Naive thymus-derived CD8-positive, alpha-beta T cell (primary cell): Measurements from ENCODE around the gene KDM2B. TPM values are rescaled to one million over a fixed set of nuclear protein-coding genes. Genes with fewer than 3 reads are reported as not detected.
A peak's percentile ranks its signal among the peaks of the same experiment; 100 is the strongest.

Experiments
- ATAC-seq, 2 donors: fragments of 150-1000 bp; cut with Tn5 transposase in 1 of 2; sonication (Bioruptor Pico), chemical (Tn5 transposase) in 1 of 2; 1 replicate in 1 of 2; 2 replicates in 1 of 2; pipeline ENCODE4 v1.10.0; 2021; ENCODE audit warnings: mild to moderate bottlenecking in 2 of 2, moderate library complexity in 2 of 2
- POLR2A ChIA-PET: fragments of 350-600 bp; sonication (Branson Sonifier 250); formaldehyde crosslinking; loops from one replicate; lab custom pipeline; 2021; ENCODE audit warnings: antibody characterized with exemption; lab: Charles Lee
- DNase-seq, 10 donors: peaks; one replicate each; pipeline versions ENCODE4 v3.0.0 to v3.0.0-alpha.2; 2020 to 2022
- H3K27ac Mint-ChIP-seq, 10 donors: one replicate each; pipeline ENCODE4 v1.8.0; 2020 to 2022; ENCODE audit warnings: mild to moderate bottlenecking in 10 of 10, mixed read lengths in 10 of 10, moderate library complexity in 4 of 10, inconsistent platforms in 1 of 10
- H3K27me3 Mint-ChIP-seq, 5 donors: one replicate each; pipeline ENCODE4 v1.8.0; 2021 to 2022; ENCODE audit warnings: mixed read lengths in 5 of 5
- H3K36me3 Mint-ChIP-seq, 3 donors: one replicate each; pipeline ENCODE4 v1.8.0; 2020 to 2022; ENCODE audit warnings: mixed read lengths in 3 of 3, mild to moderate bottlenecking in 2 of 3, inconsistent platforms in 1 of 3
- H3K4me1 Mint-ChIP-seq, 4 donors: one replicate each; pipeline ENCODE4 v1.8.0; 2021 to 2022; ENCODE audit warnings: mixed read lengths in 4 of 4
- H3K4me3 Mint-ChIP-seq, 10 donors: one replicate each; pipeline ENCODE4 v1.8.0; 2020 to 2022; ENCODE audit warnings: mild to moderate bottlenecking in 10 of 10, mixed read lengths in 10 of 10, moderate library complexity in 6 of 10, inconsistent platforms in 1 of 10
- H3K9me3 Mint-ChIP-seq, 9 donors: one replicate each; pipeline ENCODE4 v1.8.0; 2020 to 2022; ENCODE audit warnings: mixed read lengths in 9 of 9, mild to moderate bottlenecking in 3 of 9, inconsistent platforms in 1 of 9, moderate library complexity in 1 of 9
- polyA plus RNA-seq, 3 donors: library from polyadenylated mRNA; unstranded; fragments of 300-500 nt; fragmentation: Illumina TruSeq; gene quantifications; one replicate each; pipeline ENCODE4 v1.2.3, GENCODE V29; 2021
- total RNA-seq, 8 experiments: library from RNA in 2 of 8; stranded (reverse) in 2 of 8; gene quantifications; one replicate each; pipeline ENCODE4 v1.2.3 and lab custom pipeline; 2021 to 2026

KDM2B gene
- total and polyA plus RNA-seq, 5 experiments from 2014 or later, result 13.0 to 95.0 (median 19.4) TPM

DNA sequence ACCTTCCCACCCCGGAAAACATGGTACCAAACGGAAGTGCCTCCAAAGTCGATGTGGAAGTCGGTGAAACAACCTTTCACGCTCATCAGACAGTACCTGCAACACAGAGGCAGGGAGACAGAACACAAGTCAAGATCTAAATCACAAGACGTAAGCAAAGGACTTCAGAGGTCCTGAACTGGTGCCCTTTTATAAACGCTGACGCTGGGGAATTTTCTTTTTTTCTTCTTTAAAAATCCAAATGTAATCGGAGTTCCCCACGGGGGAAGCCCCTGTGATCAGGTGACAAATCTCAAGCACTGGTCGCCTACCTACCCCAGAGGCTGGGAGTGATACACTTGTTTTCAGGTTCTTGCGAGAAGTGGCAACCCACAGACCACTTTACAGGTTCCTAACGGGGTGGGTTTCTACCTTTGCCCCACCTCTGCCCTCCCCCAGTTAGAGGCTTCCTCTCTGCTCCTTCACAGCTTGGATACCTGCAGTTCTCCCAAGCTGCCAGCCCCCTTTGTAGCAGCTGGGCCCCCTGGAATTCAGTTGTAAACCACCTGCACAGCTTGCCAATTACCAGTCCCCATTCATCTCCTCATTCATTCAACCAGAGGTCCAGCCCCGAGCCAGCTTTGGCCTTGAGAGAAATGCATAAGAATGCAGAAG, 46.2 kb downstream of the KDM2B start:
- Mint-ChIP-seq H3K4me3 (peak overlapping the region; percentile 62 to 92 (median 76)), H3K27me3 (no peaks in the 10 kb centered on the region), H3K27ac (peak overlapping the region; percentile 85 to 99 (median 95)), H3K9me3 (no peaks in the 10 kb centered on the region), H3K4me1 (peaks cover 32 to 81% (median 69%) of the 10 kb centered on the region in 4 donors), H3K36me3 (peaks cover 0 to 18% (median 2%) of the 10 kb centered on the region in 3 donors)
- peak; percentile 52 to 90 (median 82) for DNase-seq
- peak; percentile 63 to 66 for ATAC-seq
- POLR2A ChIA-PET, result interaction anchor here (0.6 to 2.3 kb wide), 7 partner anchors 21 to 268 kb away, joined by 3 to 12 read pairs (median 5); partner anchors contain the start of gene ORAI1

DNA sequence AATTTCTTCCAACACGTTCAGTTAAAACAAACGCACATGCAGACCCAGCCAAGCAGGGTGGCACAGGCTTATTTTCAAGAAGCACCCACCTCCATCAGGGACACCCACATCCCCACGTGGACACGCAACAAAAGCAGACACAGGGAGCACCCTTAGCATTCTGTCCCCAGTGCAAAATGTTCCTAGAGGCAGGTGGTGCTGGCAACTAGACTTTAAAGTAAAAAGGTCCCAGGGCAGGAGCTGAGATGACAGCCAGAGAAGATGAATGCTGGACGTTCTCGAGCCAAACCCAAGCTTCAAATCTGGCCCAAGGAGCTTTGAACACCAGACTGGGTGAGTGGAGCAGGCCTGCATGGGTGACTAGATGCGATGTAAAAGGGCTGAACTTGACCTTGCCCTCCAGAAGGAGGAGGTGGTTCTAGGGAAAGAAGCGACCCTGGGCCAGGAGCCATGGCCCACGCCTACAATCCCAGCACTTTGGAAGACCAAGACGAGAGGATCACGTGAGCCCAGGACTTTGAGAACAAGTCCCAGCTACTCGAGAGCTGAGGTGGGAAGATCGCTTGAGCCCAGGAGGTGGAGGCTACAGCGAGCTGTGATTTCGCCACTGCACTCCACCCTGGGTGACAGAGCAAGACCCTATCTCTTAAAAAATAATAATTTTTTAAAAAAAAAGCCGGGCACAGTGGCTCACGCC, 47.3 kb downstream of the KDM2B start:
- H3K36me3 Mint-ChIP-seq, result peaks cover 0 to 25% (median 2%) of the 10 kb centered on the region in 3 donors
- peak overlapping the region in 4 of 10 donors; percentile 7 to 34 (median 20) for H3K4me3 Mint-ChIP-seq
- peaks cover 32 to 81% (median 67%) of the 10 kb centered on the region in 4 donors for H3K4me1 Mint-ChIP-seq
- DNase-seq (peak in 1 of 10 donors; percentile 36), ATAC-seq (no peak)
- H3K27ac Mint-ChIP-seq, result peak overlapping the region in 9 of 10 donors; percentile 59 to 99 (median 90)
- no peaks in the 10 kb centered on the region for H3K9me3 Mint-ChIP-seq
- POLR2A ChIA-PET, result interaction anchor here (1.3 to 2.3 kb wide), 3 partner anchors 20 to 269 kb away, joined by 4 to 12 read pairs (median 5); no protein-coding TSS in a partner anchor
- H3K27me3 Mint-ChIP-seq, result no peaks in the 10 kb centered on the region

DNA sequence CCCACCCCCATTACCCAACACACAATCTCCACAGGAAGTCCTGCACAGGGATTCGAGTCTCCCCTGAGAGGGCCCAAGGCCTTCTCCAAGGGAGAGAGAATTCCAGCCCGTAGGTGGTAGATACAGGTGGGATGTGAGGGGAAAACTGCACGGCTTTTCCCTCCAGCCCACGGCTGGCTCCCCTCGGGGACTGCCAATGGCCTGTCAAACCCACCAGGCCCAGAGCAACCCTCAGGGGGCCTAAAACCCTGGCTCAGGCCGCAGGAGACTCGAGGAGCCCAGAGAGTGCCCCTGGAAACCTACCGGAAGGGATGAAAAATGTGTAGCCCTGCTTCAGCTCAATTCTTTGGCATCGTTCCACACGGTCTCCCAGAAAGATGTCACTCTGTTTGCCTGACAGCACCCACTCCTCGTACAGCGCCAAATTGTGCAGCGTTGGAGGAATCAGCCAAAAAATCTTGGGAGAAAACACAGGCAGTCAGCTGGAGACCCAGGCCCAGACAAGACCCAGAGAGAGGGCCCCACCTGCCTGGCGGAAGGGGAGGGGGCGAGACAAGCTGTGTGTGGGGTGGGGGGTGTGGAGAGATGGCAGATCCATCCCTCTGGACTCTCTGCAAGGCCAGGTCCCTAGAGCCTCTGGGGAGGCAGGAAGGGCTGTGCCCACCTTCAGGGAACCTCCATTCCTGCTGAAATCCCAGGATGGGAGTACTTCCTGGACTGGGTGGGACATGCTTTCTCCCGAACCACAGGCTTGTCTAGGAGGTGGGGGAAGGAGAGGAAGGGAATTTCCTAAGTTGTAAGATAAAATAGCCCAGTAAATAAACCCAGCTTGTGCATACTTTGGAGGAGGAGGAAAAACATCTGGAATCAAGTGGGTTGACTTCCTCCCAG, 48.1 kb downstream of the KDM2B start:
- H3K36me3 Mint-ChIP-seq, result peaks cover 0 to 29% (median 2%) of the 10 kb centered on the region in 3 donors
- POLR2A ChIA-PET, result interaction anchor here (2.3 kb wide), 1 partner anchor 46 kb away, joined by 12 read pairs; no protein-coding TSS in a partner anchor
- H3K9me3 Mint-ChIP-seq, result no peaks in the 10 kb centered on the region
- H3K4me1 Mint-ChIP-seq, result peaks cover 30 to 77% (median 63%) of the 10 kb centered on the region in 4 donors
- H3K27me3 Mint-ChIP-seq, result no peaks in the 10 kb centered on the region
- peak overlapping the region; percentile 31 to 96 (median 92) for H3K27ac Mint-ChIP-seq
- H3K4me3 Mint-ChIP-seq, result peak overlapping the region in 5 of 10 donors; percentile 7 to 33 (median 16)
- ATAC-seq (no peak), DNase-seq (peak in 1 of 10 donors; percentile 59)

GRCh38 chr12:121531356-121531750, 49.5 kb downstream of the KDM2B start:
- Mint-ChIP-seq H3K4me3 (peak overlapping the region; percentile 31 to 82 (median 68)), H3K36me3 (peaks cover 0 to 32% (median 2%) of the 10 kb centered on the region in 3 donors), H3K27me3 (no peaks in the 10 kb centered on the region), H3K27ac (peak overlapping the region; percentile 79 to 98 (median 94)), H3K4me1 (peaks cover 30 to 69% (median 56%) of the 10 kb centered on the region in 4 donors), H3K9me3 (no peaks in the 10 kb centered on the region)
- DNase-seq (peak in 1 of 10 donors; percentile 5), ATAC-seq (no peak)
- POLR2A ChIA-PET, result interaction anchor here (0.6 to 1.4 kb wide), 4 partner anchors 48 to 253 kb away, joined by 3 to 7 read pairs (median 4); partner anchors contain the start of gene ORAI1

GRCh38 chr12:121530600-121531355, 50.0 kb downstream of the KDM2B start:
- no peaks in the 10 kb centered on the region for H3K9me3 Mint-ChIP-seq
- POLR2A ChIA-PET, result interaction anchor here (0.5 to 1.4 kb wide), 8 partner anchors 20 to 496 kb away, joined by 3 to 7 read pairs (median 4); partner anchors contain the start of gene ORAI1
- DNase-seq (peak; percentile 50 to 86 (median 66)), ATAC-seq (peak; percentile 48 to 56)
- H3K4me1 Mint-ChIP-seq, result peaks cover 26 to 63% (median 51%) of the 10 kb centered on the region in 4 donors
- peaks cover 0 to 34% (median 5%) of the 10 kb centered on the region in 3 donors for H3K36me3 Mint-ChIP-seq
- no peaks in the 10 kb centered on the region for H3K27me3 Mint-ChIP-seq
- H3K4me3 Mint-ChIP-seq, result peak overlapping the region; percentile 33 to 82 (median 68)
- peak overlapping the region; percentile 79 to 98 (median 94) for H3K27ac Mint-ChIP-seq

DNA sequence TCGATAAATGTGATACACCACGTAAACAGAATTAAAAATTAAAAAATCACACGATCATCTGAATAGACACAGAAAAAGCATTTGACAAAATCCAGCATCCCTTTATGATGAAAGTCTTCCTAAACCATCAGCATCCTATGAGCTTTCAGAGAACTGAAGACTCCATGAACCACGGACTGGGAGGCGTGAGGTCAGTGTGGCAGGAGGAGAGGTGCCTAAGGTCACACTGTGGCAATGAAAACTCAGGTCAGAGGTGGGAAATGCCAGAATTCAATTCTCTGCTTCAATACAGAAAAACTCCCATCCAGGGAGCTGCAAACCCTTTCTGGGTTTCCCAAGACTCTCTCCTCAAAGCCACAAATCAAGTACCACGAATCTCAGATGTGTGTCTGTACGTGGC, 51.6 kb downstream of the KDM2B start:
- Mint-ChIP-seq H3K27ac (peak overlapping the region in 6 of 10 donors; percentile 37 to 74 (median 54)), H3K27me3 (no peaks in the 10 kb centered on the region), H3K4me3 (no peak overlapping the region), H3K9me3 (no peaks in the 10 kb centered on the region), H3K36me3 (peaks cover 0 to 32% (median 2%) of the 10 kb centered on the region in 3 donors), H3K4me1 (peaks cover 17 to 47% (median 35%) of the 10 kb centered on the region in 4 donors)
- no peak for DNase-seq
- POLR2A ChIA-PET, result interaction anchor here (0.7 kb wide), 1 partner anchor 27 kb away, joined by 6 read pairs; no protein-coding TSS in a partner anchor
- ATAC-seq, result no peak

- no peaks in the 10 kb centered on the region for H3K27me3 Mint-ChIP-seq
- no peak overlapping the region for H3K4me3 Mint-ChIP-seq
- H3K27ac Mint-ChIP-seq, result no peak overlapping the region
- no peak for ATAC-seq
- H3K9me3 Mint-ChIP-seq, result no peaks in the 10 kb centered on the region
- H3K4me1 Mint-ChIP-seq, result peaks cover 3 to 21% (median 10%) of the 10 kb centered on the region in 4 donors
- no peak for DNase-seq
- POLR2A ChIA-PET, result no interaction called here
- H3K36me3 Mint-ChIP-seq, result peaks cover 0 to 22% (median 2%) of the 10 kb centered on the region in 3 donors
Measured at GRCh38 chr12:121525411-121525810, 55.4 kb downstream of the KDM2B start.

DNA sequence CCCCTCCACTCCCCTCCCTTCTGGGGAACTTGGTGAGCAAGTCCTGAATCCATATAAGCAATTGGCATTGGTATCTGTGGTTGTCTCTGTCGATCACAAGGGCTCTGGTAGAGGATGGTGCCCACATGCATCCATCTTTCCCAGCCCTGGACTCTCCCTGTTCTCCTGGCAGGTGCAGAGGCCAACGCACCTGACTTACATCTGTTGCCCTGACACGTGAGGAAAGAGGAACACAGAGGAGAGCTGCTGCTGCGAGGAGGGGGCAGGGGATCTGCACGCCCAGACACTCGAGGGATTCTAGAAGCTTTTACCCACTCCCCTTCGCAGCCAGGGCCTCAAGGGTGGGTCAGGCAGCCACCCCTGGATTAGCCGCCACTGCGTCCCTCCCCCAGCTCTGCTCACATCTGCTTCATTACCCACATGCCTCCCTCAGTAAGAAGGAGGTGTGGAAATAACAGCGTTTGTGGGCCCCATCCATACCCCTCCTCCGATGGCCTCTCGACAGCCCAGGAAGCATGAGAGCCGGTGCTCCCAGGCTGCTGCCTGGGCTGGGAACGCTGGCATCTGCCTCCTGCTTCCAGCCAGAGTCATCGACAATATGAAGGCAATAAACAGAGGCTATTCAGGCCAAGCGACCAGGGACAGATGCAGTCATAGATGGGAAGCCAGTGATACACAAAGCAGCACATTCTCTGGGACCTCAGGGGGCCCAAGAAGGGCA, 56.5 kb downstream of the KDM2B start:
- peaks cover 0 to 23% (median 3%) of the 10 kb centered on the region in 3 donors for H3K36me3 Mint-ChIP-seq
- POLR2A ChIA-PET, result interaction anchor here (0.9 kb wide), 1 partner anchor 13 kb away, joined by 3 read pairs; no protein-coding TSS in a partner anchor
- no peaks in the 10 kb centered on the region for H3K27me3 Mint-ChIP-seq
- DNase-seq (no peak), ATAC-seq (no peak)
- no peak overlapping the region for H3K4me3 Mint-ChIP-seq
- peaks cover 0 to 12% (median 7%) of the 10 kb centered on the region in 4 donors for H3K4me1 Mint-ChIP-seq
- no peak overlapping the region for H3K27ac Mint-ChIP-seq
- no peaks in the 10 kb centered on the region for H3K9me3 Mint-ChIP-seq

GRCh38 chr12:121523741-121524140, 57.1 kb downstream of the KDM2B start:
- peaks cover 0 to 6% (median 3%) of the 10 kb centered on the region in 4 donors for H3K4me1 Mint-ChIP-seq
- H3K4me3 Mint-ChIP-seq, result no peak overlapping the region
- H3K27ac Mint-ChIP-seq, result peak overlapping the region in 2 of 10 donors; percentile 25 to 53
- H3K36me3 Mint-ChIP-seq, result peaks cover 0 to 23% (median 7%) of the 10 kb centered on the region in 3 donors
- H3K9me3 Mint-ChIP-seq, result no peaks in the 10 kb centered on the region
- no peaks in the 10 kb centered on the region for H3K27me3 Mint-ChIP-seq
- DNase-seq, result no peak
- no peak for ATAC-seq
- POLR2A ChIA-PET, result interaction anchor here (0.9 kb wide), 1 partner anchor 13 kb away, joined by 3 read pairs; no protein-coding TSS in a partner anchor

DNA sequence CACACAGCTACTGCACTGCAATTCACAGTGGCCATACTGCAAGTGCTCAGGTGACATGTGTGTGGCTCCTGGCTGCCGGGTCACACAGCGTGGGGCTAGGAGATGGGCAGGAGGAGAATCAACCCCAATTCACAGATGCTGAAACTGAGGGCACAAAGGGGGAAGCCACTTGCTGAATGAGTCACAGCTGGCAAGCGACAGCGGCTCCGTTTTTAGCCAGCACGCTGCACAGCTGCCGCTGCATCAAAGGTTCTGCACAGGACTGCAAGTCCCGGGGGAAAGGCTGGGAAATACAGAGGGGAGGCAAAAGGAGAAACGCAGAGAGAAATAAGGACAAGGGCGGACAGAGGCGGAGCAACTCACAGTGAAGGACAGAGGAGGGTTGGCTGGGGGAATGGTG, 57.9 kb downstream of the KDM2B start:
- H3K9me3 Mint-ChIP-seq, result no peaks in the 10 kb centered on the region
- H3K4me3 Mint-ChIP-seq, result no peak overlapping the region
- no peak for DNase-seq
- peak overlapping the region in 1 of 10 donors; percentile 76 for H3K27ac Mint-ChIP-seq
- ATAC-seq, result no peak
- peaks cover 0 to 18% (median 7%) of the 10 kb centered on the region in 3 donors for H3K36me3 Mint-ChIP-seq
- POLR2A ChIA-PET, result interaction anchor here (0.7 kb wide), 1 partner anchor 47 kb away, joined by 3 read pairs; no protein-coding TSS in a partner anchor
- no peaks in the 10 kb centered on the region for H3K27me3 Mint-ChIP-seq
- H3K4me1 Mint-ChIP-seq, result peaks cover 0 to 5% (median 3%) of the 10 kb centered on the region in 4 donors
